Stimulated activated CD8-positive, alpha-beta memory T cell treated with anti-CD3 and anti-CD28 coated beads, Interleukin-15, amount 100 ng/mL, for 48 hours (primary cell): ENCODE data around the gene ZNF177.
A peak's percentile ranks its signal among the peaks of the same experiment; 100 is the strongest.
"Not testable (repeated sequence)": the region's sequence is repeated elsewhere in the genome, so short reads cannot be mapped to it uniquely, and the experiment has no call there.

ENCODE experiments used
- DNase-seq, 2 donors: peaks; one replicate each; pipeline ENCODE4 v3.0.0-alpha.2; 2020; ENCODE audit warnings: low read depth in 2 of 2

Gene ZNF177

DNA sequence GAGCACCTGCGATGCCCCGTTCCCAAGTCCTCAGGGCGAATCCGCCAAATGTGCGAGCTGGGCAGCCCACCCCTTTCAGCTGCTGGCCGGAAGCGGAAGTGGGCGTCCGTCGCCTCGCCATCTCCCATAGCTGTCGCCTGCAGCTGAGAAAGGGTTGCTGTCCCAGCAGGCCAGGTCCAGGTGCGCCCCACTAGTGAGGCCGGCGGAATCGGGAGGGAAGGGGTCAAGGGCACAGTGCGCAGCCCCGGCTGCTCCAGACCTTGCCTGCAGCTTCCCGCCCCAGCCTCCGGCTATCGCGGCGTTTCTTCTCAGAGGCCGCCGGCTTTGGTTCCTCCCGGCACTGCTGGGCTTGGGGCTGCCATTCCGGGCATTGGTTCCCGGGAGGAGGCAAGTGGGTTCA lies at the start of gene ZNF177:
TSS of gene ZNF177 (plus strand) at position 109 of the 400 bp plus-strand sequence. CDS start 15,299 bp downstream, outside the sequence.
- no peak for DNase-seq

GRCh38 chr19:9313756-9314155 lies 49.1 kb upstream of the ZNF177 start:
- no peak for DNase-seq

DNA sequence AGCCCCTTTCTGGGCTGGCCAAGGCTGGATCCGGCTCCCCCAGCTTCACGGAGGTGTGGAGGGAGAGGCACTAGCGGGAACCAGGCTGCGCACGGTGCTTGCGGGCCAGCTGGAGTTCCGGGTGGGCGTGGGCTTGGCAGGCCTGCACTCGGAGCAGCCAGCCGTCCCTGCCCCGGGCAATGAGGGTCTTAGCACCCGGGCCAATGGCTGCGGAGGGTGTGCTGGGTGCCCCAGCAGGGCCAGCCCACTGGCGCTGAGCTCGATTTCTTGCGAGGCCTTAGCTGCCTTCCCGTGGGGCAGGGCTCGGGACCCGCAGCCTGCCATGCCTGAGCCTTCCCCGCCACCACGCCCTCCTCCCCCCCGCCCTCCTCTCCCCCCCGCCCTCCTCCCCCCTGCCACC lies 41.5 kb upstream of the ZNF177 start:
- DNase-seq: no peak

DNA sequence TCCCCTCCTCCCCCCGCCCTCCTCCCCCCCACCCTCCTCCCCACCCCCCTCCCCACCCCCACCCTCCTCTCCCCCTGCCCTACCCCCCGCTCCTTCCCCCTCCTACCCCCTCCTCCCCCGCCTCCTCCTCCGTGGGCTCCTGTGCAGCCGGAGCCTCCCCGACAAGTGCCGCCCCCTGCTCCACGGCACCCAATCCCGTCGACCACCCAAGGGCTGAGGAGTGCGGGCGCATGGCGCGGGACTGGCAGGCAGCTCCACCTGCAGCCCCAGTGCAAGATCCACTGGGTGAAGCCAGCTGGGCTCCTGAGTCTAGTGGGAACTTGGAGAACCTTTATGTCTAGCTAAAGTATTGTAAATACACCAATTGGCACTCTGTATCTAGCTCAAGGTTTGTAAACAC lies 41.1 kb upstream of the ZNF177 start:
- DNase-seq: not testable (repeated sequence)

DNA sequence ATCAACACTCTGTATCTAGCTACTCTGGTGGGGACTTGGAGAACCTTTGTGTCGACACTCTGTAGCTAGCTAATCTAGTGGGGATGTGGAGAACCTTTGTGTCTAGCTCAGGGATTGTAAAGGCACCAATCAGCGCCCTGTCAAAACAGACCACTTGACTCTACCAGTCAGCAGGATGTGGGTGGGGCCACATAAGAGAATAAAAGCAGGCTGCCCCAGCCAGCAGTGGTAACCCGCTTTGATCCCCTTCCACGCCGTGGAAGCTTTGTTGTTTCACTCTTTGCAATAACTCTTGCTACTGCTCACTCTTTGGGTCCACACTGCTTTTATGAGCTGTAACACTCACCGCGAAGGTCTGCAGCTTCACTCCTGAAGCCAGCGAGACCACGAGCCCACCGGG lies 40.6 kb upstream of the ZNF177 start:
- DNase-seq: not testable (repeated sequence)

GRCh38 chr19:9323557-9323918 lies 39.3 kb upstream of the ZNF177 start:
- peak; percentile 16 to 28 for DNase-seq

GRCh38 chr19:9323919-9324583 lies 38.8 kb upstream of the ZNF177 start, which contains the start of gene ZNF559:
Gene ZNF559, plus strand, starts transcription at chr19:9324179. Its CDS starts 14,371 bp downstream, at chr19:9338550.
- DNase-seq: peak; percentile 89 to 92

GRCh38 chr19:9324584-9324962 lies 38.2 kb upstream of the ZNF177 start:
- DNase-seq: no peak

DNA sequence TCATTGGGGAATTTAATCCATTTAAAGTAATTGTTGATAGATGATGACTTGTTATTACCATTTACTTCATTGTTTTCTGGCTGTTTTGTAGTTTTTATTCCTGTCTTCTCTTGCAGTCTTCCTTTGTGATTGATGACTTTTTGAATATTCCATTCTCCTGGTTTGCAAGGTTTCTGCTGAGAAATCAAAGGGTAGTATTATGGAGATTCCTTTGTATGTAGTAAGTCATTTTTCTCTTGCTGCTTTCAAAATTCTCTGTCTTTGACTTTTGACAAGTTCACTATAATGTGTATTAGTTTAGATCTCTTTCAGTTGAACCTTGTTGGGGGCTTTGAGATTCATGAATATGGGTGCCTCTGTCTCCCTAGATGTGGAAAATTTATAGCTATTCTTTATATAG lies 32.8 kb upstream of the ZNF177 start:
- no peak for DNase-seq

GRCh38 chr19:9342610-9343304 lies 20.1 kb upstream of the ZNF177 start:
- no peak for DNase-seq

DNA sequence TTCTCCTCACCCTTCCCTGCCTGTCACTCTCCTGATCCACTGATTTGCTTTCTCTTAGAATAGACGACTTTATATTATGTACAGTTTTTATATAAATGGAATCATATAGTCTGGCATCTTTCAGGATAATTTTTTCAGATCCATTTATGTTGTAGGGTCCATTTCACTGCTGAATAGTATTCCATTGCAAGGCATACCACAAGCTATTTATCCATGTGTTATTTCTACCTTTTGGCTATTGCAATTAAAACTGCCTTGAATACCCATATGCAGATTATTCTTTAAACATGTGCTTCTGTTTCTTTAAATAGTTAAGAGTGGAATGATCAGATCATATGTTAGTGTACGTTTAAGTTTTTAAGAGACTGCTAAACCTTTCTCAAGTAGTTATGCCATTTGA lies 17.8 kb upstream of the ZNF177 start:
- DNase-seq: no peak

DNA sequence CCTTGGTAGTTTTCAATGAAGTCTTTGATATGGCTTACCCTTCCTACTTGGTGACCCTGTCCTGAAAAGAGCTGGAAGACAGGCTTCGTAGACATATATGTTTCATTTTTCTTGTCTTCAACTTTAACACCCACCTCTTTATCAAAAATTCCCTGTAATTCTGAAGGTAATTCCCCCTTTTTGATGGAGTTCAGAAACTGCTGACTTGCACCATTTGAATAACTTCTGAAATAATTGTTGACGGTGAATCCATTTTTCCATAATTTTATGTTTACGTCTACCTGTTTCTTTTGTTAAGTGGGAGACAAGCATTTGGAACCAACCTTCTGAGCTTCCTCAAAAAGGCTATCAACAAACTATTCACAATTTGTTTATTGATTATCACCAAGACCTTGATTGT lies 14.6 kb upstream of the ZNF177 start:
- DNase-seq: no peak

- DNase-seq: no peak
Observed at GRCh38 chr19:9348671-9349070, 14.1 kb upstream of the ZNF177 start.

DNA sequence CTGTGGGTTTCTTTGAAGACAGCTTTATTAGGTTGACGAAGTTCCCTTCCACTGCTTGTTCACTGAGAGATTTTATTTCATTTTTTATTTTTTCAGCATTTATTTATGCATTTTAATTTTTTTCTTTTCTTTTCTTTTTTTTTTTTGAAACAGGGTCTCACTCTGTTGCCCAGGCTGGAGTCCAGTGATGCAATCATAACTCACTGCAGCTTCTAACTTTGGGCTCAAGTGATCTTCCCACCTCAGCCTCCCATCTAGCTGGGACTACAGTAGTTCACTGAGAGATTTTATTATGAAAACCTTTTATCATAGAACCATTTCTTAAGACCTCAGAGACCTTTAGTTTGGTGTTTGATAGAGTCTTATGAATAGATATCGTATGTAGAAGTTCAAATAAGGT lies 10.3 kb upstream of the ZNF177 start:
- no peak for DNase-seq

- DNase-seq: no peak
Observed at GRCh38 chr19:9353011-9353410, 9.8 kb upstream of the ZNF177 start.

DNA sequence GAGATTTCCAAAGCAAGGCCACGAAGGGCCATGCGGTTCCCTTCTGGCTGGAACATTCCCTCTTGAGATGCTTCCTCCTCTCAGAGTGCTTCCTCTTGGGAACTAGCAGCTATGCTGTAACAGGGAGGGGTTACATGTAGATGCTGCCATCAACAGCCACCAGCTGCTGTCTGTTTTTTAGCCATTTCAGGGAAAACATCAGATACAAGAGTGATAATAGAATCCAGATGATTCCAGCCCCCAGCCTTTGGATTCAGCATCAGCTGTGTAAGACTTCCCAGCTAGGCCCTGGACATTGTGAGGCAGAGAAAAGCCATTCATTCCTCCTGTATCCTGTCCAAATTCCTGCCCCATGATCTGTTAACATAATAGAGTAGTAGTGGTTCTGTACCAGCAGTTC lies 8.2 kb upstream of the ZNF177 start:
- DNase-seq: no peak

GRCh38 chr19:9370738-9371619 lies 8.2 kb downstream of the ZNF177 start:
- no peak for DNase-seq

GRCh38 chr19:9381361-9381785 lies 18.6 kb downstream of the ZNF177 start:
- no peak for DNase-seq

DNA sequence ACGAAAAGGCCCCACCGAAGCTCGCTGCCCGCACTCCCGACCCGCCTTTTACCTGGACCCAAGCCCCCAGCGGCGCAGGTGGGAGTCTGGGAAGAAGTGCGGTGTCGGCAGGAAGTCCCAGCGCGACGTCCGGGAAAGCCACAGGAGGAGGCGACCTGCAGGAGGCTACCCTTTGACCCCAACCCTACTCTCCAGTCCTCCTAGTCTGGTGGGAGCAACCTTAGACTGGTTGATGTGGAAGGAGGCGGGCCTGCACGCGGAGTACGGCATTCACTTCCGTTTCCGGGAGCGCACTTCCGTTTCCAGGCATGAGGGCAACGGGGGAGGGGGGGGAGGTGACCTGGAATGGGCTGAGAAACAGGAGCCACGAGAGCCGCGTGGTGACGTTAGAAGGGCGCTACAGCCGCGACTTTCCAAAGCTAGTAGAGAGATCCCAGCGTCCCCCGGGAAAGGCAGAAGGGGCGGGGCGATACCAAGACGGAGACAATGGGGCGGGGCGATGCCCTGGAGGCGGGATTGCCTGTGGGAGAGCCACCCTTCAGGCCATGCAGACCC lies 44.1 kb downstream of the ZNF177 start:
- DNase-seq: peak in 1 of 2 donors; percentile 43

DNA sequence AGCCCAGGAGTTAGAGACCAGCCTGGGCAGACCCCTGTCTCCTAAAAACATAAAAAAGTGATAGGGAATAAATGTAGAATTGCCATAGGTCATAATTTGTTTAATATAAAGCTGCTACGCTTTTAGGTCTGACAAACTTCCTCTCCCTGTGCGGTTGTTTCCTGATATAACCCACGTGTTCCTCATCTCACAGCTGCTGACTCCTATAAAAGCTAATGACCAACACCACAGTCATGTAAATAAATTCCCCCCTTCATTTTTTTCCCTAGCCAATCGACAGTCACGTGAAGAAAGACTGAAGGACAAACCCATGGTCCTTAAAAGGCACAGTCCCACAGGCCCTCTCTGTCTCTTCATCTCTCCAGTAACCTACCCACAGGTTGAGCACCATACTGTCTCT lies 45.0 kb downstream of the ZNF177 start:
- DNase-seq: no peak

GRCh38 chr19:9413240-9413954 lies 50.6 kb downstream of the ZNF177 start:
- DNase-seq: no peak

DNA sequence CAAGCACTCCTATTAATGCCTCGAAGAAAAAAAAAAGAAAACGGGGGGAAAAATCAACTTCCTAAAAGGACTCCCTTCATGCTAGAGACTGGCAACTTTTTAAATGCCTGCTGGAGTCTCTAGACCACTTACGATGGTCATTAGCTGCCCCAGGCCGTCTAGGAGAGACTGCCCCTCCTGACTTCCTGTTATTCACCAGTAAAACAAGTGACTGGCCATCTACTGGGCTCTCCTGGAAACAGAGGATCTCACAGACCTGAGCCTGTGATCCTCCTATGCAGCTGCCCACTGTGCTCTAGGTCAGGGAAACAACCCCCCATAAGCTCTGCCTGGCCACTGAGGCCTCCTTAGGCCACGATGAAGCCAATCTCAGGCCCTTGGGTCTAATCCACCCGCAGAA lies 65.1 kb downstream of the ZNF177 start:
- DNase-seq: no peak
